PFSK-1 (cell line): ENCODE results near the gene EDARADD.

Experiments used
- POLR2AphosphoS5 ChIP-seq: IDR thresholded peaks from 2 replicates; pipeline ENCODE4 v1.6.1; 2012; ENCODE audit warnings: low read depth, mild to moderate bottlenecking, control low read depth, low read length, moderate library complexity
- TAF1 ChIP-seq: IDR thresholded peaks from 2 replicates; pipeline ENCODE4 v1.6.1; 2012; ENCODE audit warnings: low read length, control low read depth, borderline replicate concordance; ENCODE audit not compliant: insufficient read depth
- TF ChIP-seq, protein P1 (sequence below), 2 experiments: IDR thresholded peaks; 2 replicates each; pipeline versions ENCODE4 v1.6.1 to v1.8.0; 2011 to 2012; ENCODE audit warnings: low read depth in 2 of 2, low read length in 2 of 2, control low read depth in 1 of 2, inconsistent platforms in 1 of 2, mild to moderate bottlenecking in 1 of 2, moderate library complexity in 1 of 2; ENCODE audit not compliant: insufficient read depth in 1 of 2

DNA sequence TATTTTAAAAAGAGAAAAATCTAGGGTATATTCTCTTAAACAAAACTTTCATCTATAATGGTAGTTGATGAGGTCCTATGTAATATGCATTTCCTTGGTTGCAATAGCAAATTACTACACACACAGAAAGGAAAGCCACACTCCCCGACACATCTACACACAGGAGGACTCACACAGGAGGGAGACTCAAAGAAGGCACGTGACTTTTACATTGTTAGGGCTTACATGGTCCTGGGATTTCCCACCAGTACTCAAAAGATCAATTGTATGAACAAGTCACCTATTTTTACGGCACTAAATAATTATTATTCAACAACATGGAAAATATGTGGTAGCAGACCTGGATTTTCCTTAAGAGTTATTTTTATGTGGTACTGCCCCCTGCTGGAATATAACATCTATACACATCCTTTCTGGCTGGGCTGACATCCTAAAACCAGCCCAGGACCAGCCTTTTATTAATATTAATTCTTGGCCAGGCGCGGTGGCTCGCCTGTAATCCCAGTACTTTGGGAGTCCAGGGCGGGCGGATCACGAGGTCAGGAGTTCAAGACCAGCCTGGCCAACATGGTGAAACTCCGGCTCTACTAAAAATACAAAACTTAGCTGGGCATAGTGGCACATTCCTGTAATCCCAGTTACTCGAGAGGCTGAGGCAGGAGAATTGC is 95.8 kb downstream of the EDARADD start:
- TF ChIP-seq, protein P1, sequence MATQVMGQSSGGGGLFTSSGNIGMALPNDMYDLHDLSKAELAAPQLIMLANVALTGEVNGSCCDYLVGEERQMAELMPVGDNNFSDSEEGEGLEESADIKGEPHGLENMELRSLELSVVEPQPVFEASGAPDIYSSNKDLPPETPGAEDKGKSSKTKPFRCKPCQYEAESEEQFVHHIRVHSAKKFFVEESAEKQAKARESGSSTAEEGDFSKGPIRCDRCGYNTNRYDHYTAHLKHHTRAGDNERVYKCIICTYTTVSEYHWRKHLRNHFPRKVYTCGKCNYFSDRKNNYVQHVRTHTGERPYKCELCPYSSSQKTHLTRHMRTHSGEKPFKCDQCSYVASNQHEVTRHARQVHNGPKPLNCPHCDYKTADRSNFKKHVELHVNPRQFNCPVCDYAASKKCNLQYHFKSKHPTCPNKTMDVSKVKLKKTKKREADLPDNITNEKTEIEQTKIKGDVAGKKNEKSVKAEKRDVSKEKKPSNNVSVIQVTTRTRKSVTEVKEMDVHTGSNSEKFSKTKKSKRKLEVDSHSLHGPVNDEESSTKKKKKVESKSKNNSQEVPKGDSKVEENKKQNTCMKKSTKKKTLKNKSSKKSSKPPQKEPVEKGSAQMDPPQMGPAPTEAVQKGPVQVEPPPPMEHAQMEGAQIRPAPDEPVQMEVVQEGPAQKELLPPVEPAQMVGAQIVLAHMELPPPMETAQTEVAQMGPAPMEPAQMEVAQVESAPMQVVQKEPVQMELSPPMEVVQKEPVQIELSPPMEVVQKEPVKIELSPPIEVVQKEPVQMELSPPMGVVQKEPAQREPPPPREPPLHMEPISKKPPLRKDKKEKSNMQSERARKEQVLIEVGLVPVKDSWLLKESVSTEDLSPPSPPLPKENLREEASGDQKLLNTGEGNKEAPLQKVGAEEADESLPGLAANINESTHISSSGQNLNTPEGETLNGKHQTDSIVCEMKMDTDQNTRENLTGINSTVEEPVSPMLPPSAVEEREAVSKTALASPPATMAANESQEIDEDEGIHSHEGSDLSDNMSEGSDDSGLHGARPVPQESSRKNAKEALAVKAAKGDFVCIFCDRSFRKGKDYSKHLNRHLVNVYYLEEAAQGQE (IDR thresholded peaks at IDR 0.05; ENCODE audit: insufficient read depth in 1 of 2, low read depth in 2 of 2, low read length in 2 of 2): no peak
- TF ChIP-seq POLR2AphosphoS5 (no peak), TAF1 (no peak)
